ENCODE data around the gene C3orf85.
"Not testable (repeated sequence)": the region's sequence is repeated elsewhere in the genome, so short reads cannot be mapped to it uniquely, and the experiment has no call there.

Gene C3orf85, protein sequence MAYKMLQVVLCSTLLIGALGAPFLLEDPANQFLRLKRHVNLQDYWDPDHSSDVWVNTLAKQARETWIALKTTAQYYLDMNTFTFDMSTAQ

DNA sequence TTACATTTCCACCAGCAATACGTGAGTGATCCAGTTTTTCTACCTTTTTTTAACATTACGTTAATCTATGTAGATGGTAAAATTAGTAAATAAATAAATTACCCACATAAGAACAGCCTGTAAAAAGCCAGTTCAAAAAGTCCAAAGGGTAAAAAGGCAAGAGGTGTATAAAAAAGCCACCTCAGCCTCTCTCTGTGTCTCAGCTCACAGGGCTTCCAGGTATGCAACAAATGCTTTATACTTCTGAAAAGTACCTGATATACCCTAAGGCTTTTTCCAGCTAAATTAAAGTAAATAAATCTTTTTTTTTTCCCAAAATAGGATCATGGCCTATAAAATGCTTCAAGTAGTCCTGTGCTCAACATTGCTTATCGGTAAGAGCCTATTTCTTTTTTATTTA is at the start of gene C3orf85:
Gene C3orf85, plus strand, starts transcription at position 197 of the 400 bp plus-strand sequence. Its CDS starts 129 bp downstream, at position 326.
- no peak for DNase-seq (ENCODE audit: low spot score)

DNA sequence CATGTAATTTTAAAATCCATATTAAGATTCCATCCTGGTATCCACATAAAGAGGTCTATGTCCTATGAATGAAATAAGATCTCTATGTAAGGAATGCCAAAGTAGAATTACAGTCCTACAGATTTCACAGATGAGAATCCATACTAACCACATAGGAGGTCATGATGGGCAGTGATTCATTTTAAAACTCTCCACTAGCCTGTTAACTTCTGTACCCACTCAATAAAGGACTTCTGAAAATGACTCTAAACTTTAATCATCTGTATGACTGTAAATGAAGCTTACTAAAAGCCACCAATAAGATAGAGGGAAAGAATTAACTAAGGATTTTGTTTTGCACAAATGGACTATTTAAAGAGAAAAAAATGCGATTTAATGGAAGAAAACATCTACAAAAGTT is 47.3 kb upstream of the C3orf85 start:
- no peak for DNase-seq (ENCODE audit: low spot score)

DNA sequence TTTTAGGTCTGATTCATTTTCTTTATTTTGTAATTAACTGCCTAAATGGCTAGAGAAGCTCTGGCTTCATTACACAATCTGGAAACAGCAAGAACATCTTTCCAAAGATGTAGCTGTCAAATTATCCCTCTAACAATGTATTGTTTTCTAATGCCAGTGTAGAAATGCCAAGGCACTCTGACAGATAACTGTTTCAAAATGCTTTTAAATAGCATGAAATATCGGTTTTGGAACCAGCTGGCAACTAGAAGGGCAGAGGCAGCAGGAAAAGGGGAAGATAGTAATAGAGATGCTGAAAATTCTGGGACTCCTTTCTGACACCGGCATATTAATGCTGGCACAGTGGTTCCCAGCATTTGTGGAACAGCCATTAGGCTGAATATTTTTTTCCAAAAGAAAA is 44.7 kb upstream of the C3orf85 start:
- no peak for DNase-seq (ENCODE audit: low spot score)

DNA sequence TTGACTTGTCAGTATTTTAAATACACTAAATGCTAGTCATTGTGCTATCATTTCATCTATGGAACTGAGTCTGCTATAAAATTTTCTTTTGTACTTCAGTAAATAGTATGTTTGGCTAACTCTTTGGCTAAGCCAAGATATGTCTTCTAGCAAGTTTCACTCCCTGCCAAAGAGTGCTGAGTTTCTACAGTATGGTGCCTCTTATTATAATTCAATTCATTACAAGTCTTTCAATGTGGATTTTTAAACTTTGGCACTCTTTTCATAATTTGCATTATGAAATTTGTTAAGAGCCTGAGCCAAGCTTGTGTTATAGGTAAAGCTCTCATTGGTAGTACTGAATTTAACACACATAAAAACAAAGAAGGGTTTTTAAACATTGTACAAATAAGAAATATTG is 43.0 kb upstream of the C3orf85 start:
- no peak for DNase-seq (ENCODE audit: low spot score)

DNA sequence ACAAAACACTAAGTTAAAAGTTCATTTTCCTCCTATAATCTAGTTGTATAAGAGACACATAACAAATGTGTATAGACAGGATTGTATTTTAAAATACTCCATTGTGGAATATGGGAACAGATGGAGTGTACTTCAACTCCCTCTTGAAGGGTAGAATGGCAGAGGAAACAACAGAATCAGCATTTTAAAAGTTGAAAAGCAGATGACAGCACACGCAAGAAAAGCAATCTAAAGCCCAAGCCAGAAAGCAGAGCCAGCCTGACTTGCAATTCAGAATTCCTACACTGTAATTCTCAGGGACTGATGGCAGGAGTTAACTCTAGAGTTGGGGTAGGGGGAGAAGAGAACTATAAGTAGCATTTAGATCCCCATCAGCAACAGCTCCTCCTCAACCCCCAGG is 41.4 kb upstream of the C3orf85 start:
- DNase-seq (ENCODE audit: low spot score): no peak

DNA sequence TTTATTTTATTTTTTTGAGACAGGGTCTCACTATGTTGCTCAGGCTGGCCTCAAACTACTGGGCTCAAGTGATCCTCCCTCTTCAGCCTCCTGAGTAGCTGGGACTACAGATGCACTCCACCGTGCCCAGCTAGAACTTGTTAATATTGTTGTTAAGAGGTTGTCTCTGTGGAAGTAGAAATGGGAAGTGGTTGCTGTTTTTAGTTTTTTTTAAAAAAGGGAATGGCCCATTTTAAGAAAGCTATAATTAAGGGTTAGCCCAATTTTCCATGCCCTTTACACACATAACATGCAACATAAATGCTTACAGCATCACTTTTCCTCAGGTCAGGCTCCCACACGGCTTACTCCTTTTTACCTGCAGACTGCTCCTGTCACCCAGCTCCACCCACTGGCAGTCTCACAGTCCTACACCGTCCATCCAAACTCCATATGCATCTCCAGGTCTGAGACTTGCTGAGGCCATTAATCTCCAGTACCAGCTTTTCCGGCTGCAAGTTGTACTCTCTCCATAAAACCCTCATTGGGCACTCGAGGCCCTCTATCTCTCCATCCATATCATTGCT is 38.4 kb upstream of the C3orf85 start:
- DNase-seq (ENCODE audit: low spot score): no peak

DNA sequence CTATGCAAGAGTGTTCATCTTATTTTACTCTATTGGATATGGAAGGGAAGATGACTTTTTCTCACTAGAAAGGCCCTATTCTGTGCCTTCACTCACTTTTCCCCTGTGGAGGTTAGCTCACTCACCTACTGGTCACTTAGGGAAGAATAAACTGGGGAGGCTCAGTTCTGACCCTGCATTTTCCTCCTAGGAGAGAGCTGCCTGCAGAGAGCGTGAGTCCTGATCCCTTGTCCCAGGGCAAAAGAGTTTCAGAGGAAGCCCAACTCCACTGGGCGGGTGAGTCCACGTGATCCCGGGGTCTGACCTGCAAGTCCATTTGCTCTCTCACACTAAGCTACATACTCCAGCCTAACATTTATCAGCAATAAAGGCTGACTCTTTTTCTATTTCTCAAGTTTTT is 26.9 kb upstream of the C3orf85 start:
- DNase-seq (ENCODE audit: low spot score): no peak

DNA sequence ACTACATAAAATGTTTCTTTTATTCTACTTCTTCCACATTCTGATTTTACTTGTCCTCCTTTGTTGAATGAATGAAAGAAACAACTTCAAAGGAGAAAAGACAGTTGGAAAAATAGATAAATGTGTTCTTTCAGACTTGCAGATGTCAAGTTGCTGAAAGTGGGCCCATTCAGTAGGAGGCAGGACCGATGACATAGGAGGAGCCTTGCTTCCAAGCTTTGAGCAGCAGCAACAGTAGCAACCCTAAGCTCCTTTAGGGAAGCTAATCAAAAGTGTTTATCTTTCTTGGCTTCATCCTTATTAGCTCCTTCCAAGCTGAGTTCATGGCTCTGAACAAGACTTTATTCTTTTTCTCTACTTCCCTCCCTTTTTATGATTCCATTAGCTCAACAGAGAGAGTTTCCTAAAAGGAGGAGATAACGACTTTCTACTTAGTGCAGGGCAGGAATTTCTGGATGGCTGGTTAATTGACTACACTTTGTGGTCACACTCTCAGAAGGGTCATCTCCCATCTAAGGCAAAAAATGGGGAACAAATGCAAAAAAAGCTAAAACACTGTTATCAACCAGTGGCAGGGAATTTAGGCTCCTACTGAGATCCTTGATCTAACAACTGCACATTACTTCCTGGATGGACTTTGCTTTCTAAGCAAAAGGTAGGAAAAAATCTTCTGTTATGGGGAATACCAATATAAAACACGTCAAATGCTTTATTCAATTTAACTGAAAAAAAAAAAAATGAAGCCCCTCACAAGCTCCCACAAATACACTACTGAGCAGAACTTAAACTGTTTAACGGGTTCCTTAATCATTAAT is 23.4 kb upstream of the C3orf85 start:
- DNase-seq (ENCODE audit: low spot score): no peak

DNA sequence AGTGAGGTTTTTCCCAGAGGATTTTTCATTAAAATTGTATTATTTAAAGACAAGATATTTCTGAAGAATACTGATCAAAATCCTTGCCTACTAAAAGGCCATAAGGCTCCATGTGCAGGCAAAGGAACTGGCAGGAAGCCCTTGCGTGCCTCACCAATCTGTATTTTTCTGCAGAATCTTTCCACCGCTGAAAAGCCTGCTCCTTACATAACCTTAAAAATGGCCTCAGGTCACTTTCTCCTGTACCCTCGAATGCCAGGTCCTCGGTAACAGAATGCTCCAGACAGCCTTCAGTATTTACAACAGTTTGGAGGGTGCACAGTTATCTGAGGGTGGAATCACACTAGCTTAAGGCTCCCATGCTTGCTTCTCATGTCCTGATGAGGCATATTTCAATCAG is 21.8 kb upstream of the C3orf85 start:
- no peak for DNase-seq (ENCODE audit: low spot score)

DNA sequence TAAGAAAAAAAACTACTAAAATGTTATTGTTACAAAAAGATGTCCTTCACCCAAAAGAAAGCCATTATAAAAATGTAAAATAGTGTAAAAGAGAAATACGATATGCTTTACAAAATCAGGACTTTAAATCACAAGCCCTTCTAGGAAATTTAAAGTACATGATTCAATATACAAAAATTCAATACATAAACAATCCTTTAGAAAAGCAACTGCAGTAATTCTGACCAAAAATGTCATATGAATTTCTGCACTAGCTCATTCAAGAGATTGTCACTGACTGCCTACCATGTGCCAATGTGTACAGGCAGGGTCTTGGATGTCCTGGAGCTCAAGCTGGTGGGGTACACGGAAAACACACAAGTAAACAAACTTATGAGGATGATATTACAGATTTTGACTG is 21.1 kb upstream of the C3orf85 start:
- no peak for DNase-seq (ENCODE audit: low spot score)

DNA sequence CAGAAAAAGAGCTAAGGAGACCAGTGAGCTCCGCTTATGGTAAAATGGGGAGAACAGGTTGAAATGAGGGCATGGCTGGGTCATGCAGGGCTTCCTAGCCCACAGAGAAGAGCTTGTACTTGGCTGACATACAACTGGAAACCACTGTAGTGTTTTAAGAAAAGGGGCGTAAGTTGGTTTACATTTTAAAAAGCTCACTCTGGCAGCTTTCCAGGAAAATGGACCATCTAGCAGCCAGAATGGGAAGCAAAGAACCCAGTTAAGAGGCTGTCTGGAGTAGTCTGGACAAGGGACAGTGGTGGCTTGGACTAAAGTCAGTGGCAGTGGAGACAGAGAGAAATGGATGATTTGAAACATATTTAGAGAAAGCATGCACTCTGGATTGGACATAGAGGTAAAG is 20.5 kb upstream of the C3orf85 start:
- DNase-seq (ENCODE audit: low spot score): no peak

DNA sequence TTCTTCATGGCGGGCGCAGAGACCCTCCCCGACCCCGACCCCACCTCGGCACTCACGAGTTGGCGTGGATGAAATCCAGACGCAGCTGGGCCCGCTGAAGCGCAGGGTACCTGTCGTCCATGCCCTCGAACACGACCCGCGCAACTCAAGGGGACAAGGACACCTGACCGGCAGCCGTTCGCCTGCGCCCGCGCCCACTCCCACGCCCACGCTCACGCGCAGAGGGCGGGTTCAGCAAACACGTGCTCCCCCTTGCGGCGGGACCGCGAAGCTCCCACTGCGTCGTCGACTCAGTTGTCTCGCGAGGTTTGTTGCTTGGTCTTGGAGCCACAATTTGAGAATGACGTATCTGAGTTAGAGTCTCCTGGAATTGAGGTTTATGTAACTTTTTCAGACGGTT is 18.6 kb upstream of the C3orf85 start, which contains the start of gene MORC1:
Gene MORC1, minus strand, starts transcription at position 196 of the 400 bp plus-strand sequence. Its CDS starts 75 bp downstream, at position 121.
- DNase-seq (ENCODE audit: low spot score): no peak

DNA sequence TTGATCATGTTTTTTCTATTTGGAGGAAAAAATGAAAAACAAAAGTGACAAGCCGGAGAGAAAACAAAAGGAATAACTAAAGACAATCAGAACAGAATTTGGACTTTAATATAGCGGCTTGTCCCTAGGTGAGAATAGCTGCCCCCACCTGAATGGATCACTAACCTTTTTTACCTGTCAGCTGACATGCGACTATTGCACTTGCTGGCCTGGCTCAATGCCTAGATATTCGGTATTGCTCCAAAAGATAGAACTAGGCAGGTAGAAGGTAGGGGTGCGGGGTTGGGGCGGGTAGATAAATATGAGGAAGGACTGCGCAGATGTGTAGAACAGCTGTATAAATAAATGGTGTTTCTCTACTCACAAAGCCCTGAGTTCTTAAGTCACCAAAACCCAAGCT is 17.9 kb upstream of the C3orf85 start:
- DNase-seq (ENCODE audit: low spot score): no peak

DNA sequence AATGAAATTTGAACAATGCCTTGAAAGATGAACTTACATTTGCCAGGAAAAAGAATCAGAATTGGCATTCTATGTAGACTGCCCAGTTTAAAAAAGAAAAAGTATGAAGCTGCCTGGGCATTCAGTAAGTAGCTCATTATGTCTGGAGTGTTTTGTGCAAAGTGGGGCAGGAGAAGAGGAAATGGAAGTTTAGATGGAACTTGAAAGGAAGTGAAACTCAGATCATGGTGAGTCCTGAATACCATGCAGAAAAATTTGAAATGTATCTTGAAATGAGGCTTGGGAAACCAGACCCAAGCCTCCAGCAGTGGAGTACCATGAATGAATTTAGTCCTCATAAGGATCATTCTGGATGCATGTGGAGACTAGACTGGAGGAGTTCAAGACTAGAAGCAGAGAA is 13.8 kb upstream of the C3orf85 start:
- peak; percentile 6 for DNase-seq (ENCODE audit: low spot score)

DNA sequence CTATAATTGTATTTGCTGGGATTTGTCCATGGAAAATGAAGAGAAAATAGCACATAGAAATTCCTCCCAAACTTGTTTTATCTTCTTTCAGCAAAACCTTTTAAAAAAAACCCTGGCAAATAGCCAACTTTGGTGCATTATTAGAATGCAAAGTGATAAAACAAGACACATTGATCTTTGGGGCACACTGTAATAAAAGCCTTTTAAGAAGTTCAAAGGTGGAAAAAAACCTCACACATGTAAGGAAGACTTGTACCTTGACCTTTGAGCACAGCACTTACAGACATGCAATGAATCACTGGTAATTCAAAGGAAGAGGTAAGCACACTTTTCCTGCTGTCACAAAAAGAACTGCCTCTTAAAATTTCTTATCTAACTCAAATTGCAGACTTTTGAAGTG is 10.6 kb upstream of the C3orf85 start:
- no peak for DNase-seq (ENCODE audit: low spot score)

DNA sequence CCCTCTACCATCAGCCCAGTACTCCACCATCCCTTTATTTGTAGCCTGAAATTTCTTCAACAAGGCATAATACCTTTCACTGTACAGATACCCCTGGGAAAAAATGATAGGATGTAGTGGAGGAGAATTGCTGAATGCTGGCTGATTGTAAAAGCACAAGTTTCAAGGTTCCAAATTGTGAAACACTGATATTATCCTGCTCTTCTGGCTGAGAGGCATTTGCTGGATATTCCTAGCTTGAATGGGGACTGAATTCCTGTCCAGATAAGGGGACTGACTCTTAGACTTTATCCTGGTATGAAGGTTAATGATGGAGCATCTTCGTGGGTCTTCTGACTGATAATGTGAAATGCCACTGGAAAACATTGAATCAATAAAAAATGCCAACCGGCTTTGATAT is 9.0 kb upstream of the C3orf85 start:
- no peak for DNase-seq (ENCODE audit: low spot score)

DNA sequence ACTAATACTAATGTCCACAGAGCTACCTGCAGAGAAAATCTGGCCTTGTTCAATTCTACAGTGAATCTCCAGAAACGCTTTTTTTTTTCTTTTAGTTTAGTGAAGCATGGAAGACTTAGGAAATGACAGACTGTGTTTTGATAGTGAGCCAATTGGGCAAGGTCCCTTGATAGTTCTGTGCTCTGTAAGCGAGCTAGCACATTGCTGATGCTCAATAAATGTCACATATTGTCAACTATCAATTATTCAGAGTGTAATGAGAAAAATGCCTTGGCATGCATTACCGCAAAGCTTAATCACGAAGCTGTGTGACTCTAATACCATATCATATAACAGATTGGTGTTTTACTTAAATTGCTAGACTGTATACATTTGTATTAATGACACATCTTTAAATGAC is 5.2 kb upstream of the C3orf85 start:
- no peak for DNase-seq (ENCODE audit: low spot score)

DNA sequence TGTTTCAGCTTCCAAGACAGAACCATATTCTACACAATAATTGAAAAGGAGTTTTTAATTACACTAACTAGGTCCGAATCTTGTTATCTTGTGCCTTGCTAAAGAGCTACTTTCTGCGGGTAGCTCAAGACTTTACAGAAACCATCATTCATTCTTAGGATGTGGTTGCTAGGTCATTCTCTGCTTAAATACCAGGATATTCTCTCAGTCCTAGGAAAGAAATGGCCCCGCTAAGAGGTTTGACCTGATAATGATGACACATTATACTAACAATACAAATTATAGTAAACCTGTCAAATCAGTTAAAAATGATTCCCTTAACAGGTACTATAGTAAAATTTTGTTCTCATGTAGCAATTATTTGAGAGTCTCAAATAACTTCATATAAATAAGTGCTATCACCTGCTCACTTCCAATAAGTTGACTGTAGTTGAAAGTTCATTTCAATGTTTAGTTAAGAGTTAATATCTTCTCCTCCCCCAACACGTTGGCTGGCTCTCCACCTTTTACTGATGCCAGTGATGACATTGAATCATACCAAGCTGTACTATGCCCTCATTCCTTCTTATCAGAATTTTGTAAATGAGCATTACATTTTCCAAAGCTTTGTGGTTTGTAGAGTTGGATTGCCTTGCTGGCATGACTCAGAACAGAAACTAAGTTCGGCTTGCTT is 3.6 kb upstream of the C3orf85 start:
- DNase-seq (ENCODE audit: low spot score): no peak

DNA sequence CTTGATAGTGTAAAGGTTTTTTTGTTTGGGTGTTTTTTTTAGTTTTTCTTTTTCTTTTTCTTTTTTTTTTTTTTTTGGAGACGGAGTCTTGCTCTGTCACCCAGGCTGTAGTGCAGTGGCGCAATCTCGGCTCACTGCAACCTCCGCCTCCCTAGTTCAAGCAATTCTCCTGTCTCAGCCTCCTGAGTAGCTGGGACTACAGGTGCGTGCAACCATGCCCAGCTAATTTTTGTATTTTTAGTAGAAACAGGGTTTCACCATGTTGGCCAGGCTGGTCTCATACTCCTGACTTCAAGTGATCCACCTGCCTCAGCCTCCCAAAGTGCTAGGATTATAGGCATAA is 3.1 kb upstream of the C3orf85 start:
- not testable (repeated sequence) for DNase-seq (ENCODE audit: low spot score)

DNA sequence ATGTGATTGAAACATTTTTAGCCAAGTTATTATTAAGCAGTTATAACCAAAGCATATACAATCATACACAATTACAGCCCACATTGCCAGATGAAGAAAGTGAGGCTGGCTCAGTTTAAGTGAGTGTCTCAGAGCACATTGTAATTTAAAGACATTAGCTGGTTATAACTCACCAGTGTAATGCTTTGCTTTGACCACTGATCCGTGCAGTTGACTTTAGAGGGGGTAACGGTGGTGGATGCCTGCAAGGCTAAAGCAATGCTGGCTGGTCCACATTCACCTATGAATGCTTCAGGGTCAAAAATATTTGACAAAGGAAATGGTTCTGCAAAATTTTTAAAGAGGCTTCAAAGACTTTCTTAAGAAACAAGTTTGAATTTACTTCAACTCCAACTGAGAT is 1.2 kb downstream of the C3orf85 start:
- DNase-seq (ENCODE audit: low spot score): no peak

DNA sequence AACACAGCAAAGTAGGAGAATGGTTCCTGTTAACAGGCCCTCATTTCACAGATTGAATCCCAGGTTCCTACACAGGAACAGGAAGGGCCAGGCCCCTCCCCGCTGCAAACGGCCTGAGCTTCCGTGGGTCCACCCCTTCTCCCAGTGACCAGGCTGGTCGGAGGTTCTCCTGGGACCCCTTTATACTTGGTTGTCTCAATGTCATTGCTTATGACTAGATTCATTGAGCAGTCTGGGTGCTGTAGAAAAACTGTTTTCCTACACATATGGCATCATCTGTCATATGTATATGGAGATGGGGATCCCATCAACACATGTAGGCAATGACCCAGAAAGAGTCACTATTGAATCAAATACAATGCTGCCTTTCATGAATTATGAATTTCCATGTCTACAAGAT is 3.8 kb downstream of the C3orf85 start:
- DNase-seq (ENCODE audit: low spot score): no peak

DNA sequence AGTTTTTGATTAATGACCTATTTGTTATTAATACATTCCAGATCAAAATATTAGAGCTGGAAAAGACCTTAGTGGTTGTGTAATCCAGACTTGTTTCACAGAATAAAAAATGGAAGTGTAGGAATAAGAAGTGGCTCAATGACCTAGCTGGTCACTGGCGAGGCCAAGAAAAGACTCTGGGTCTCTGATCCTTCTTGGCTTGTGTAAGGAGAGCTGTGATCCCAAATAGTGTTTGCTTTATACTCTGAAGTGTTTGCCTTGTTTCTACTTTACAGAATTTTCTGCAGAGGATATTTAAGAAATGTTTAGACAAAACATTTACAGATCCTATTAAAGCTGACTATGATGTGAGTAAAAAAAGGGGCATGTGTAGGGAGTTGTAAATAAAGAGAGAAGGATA is 7.1 kb downstream of the C3orf85 start:
- no peak for DNase-seq (ENCODE audit: low spot score)

DNA sequence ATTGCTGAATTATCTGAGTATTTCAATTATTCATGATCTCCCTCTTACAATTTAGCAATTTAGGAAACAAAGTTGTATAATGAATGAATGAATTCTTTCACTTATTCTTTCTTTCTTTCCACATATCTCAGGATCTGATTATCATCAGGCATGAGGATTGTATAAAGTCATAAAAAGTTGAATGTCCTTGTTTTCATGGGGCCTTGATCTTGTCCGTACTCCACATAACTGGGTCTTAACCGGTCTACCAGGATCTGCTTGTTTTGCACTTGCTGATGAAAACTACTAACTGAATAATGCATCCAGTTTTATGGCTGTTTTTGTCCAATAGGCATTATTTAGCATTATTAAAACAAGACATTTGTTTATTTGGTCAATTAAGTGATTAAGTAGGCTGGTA is 12.6 kb downstream of the C3orf85 start:
- DNase-seq (ENCODE audit: low spot score): no peak

Measured in putamen (tissue), 1 donor.